Spleen (tissue), 11 donors: ENCODE data around the gene UFC1. TPM values are rescaled to one million over a fixed set of nuclear protein-coding genes. Genes with fewer than 3 reads are reported as not detected.
"Not testable (repeated sequence)": the region's sequence is repeated elsewhere in the genome, so short reads cannot be mapped to it uniquely, and the experiment has no call there.

Experiments
- DNase-seq: peaks from one replicate; pipeline ENCODE4 v3.0.0-alpha.2; 2020
- H3K27ac ChIP-seq, 8 donors: fragments of 200-600 bp; sonication (generic) in 7 of 8; 1 replicate in 4 of 8; 2 replicates in 4 of 8; pipeline versions ENCODE4 v1.5.0 to v1.8.0; 2016 to 2021; ENCODE audit warnings: inconsistent platforms in 4 of 8, mild to moderate bottlenecking in 4 of 8, moderate library complexity in 1 of 8
- H3K27me3 ChIP-seq, 7 donors: fragments of 200-600 bp; sonication (generic) in 6 of 7; replicated peaks in 1 of 7; 1 replicate in 4 of 7; 2 replicates in 3 of 7; pipeline versions ENCODE4 v1.5.0 to v1.8.0; 2016 to 2021; ENCODE audit warnings: inconsistent platforms in 3 of 7, mild to moderate bottlenecking in 1 of 7
- H3K36me3 ChIP-seq, 6 donors: fragments of 200-600 bp; sonication (generic) in 5 of 6; 1 replicate in 4 of 6; 2 replicates in 2 of 6; pipeline versions ENCODE4 v1.5.0 to v1.8.0; 2016 to 2021; ENCODE audit warnings: inconsistent platforms in 2 of 6
- H3K4me1 ChIP-seq, 6 donors: fragments of 200-600 bp; sonication (generic) in 5 of 6; 1 replicate in 3 of 6; 2 replicates in 3 of 6; pipeline versions ENCODE4 v1.5.0 to v1.8.0; 2016 to 2021; ENCODE audit warnings: inconsistent platforms in 3 of 6
- H3K4me3 ChIP-seq, 8 donors: fragments of 200-600 bp; sonication (generic) in 7 of 8; 1 replicate in 4 of 8; 2 replicates in 4 of 8; pipeline versions ENCODE4 v1.5.0 to v1.8.0; 2016 to 2021; ENCODE audit warnings: inconsistent platforms in 4 of 8, mild to moderate bottlenecking in 4 of 8, moderate library complexity in 2 of 8
- H3K9me3 ChIP-seq, 8 donors: fragments of 200-600 bp; sonication (generic) in 7 of 8; 1 replicate in 4 of 8; 2 replicates in 4 of 8; pipeline versions ENCODE4 v1.5.0 to v1.8.0; 2016 to 2021; ENCODE audit warnings: inconsistent platforms in 4 of 8
- POLR2A ChIP-seq, 3 donors: fragments of 450-650 bp; IDR thresholded peaks; one replicate each; pipeline ENCODE4 v1.5.1; 2017; ENCODE audit warnings: antibody characterized with exemption in 3 of 3, mild to moderate bottlenecking in 1 of 3
- POLR2AphosphoS5 ChIP-seq, 3 donors: sonication (generic); formaldehyde crosslinking; IDR thresholded peaks; one replicate each; pipeline ENCODE4 v1.5.1; 2017; ENCODE audit warnings: antibody characterized with exemption in 3 of 3
- WGBS, 5 donors: extraction: QIAGEN DNeasy Blood & Tissue Kit in 3 of 5; methylation state at CpG; one replicate each; pipeline versions ENCODE4 v1.1.5 to v1.1.7; 2013 to 2018; 5-methylcytosine and 5-hydroxymethylcytosine counted together
- intact Hi-C: fragments of 100-400 bp; cut with DNase I; formaldehyde crosslinking; loops from one replicate; pipeline ENCODE4 v1.15.0; 2023; ENCODE audit warnings: low total_unique reads
- polyA plus RNA-seq, 3 donors: library from polyadenylated mRNA; stranded (reverse); fragments of 200-250 nt; gene quantifications; one replicate each; pipeline ENCODE4 v1.2.1, GENCODE V29; 2013
- total RNA-seq, 7 donors: library from RNA; depleted of rRNA in 3 of 7; stranded (reverse); fragments of >200 nt in 3 of 7; fragmentation: NEBNext Ultra II Directional in 4 of 7; extraction: Animal tissue kit (Norgen Biotek cat#: 25700) in 4 of 7; gene quantifications; one replicate each; pipeline versions ENCODE4 v1.1.0 to v1.2.1, GENCODE V29; 2016 to 2021
- TF ChIP-seq, protein P1 (sequence below), 11 experiments: fragments of 200-600 bp in 7 of 11; fragments of 450-650 bp in 4 of 11; sonication (generic) in 4 of 11; IDR thresholded peaks in 8 of 11; conservative IDR thresholded peaks in 3 of 11; 1 replicate in 7 of 11; 2 replicates in 4 of 11; pipeline versions ENCODE4 v1.4.0 to v1.8.0; 2016 to 2021; ENCODE audit warnings: antibody characterized with exemption in 11 of 11, inconsistent platforms in 4 of 11, mild to moderate bottlenecking in 1 of 11
- donor health status: healthy with polysubstance abuse.
- donor health status: DM: no; HTN: no; CAD: no; lungs with moderate emphysema.
- donor health status: DM: no; HTN: no; CAD: no.
- donor health status: Bipolar disorder and iron deficiency.
- donor health status: healthy.
- donor health status: DM: no; HTN: no; CAD: no.
- donor health status: DM: yes; HTN: yes; CAD: no.

The UFC1 gene
- total and polyA plus RNA-seq, 10 donors, result 62.8 to 130 (median 74.7) TPM

DNA sequence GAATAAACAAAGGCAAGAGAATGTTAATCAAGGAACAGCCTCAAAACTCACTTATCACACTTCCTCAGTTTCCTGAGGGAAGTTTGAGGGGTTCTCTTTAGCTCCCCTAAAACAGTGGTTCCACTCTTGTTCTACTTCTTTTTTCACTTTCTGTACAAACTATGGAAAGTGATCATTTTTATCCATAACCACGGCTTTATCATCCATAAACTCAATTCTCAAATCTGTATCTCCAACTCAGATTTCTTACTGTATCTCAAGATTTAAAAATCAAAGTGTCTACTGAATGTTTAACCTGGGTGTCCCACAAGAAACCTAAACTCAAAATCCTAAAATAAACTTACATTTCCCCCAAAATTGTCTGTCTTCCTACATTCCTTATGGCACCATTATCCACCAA is 39.9 kb upstream of the UFC1 start:
- WGBS, 5 donors, result 34 to 56% (median 45%) methylated on average over 1 of the region's 1 CpG
- TF ChIP-seq, protein P1, sequence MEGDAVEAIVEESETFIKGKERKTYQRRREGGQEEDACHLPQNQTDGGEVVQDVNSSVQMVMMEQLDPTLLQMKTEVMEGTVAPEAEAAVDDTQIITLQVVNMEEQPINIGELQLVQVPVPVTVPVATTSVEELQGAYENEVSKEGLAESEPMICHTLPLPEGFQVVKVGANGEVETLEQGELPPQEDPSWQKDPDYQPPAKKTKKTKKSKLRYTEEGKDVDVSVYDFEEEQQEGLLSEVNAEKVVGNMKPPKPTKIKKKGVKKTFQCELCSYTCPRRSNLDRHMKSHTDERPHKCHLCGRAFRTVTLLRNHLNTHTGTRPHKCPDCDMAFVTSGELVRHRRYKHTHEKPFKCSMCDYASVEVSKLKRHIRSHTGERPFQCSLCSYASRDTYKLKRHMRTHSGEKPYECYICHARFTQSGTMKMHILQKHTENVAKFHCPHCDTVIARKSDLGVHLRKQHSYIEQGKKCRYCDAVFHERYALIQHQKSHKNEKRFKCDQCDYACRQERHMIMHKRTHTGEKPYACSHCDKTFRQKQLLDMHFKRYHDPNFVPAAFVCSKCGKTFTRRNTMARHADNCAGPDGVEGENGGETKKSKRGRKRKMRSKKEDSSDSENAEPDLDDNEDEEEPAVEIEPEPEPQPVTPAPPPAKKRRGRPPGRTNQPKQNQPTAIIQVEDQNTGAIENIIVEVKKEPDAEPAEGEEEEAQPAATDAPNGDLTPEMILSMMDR (IDR thresholded peaks at IDR 0.05 in 8 of 11, conservative IDR thresholded peaks at IDR 0.05 in 3 of 11), result no peak
- TF ChIP-seq POLR2A (IDR thresholded peaks at IDR 0.05), result no peak
- no peak for TF ChIP-seq POLR2AphosphoS5 (IDR thresholded peaks at IDR 0.05)
- peaks cover 0 to 28% (median 2%) of the 10 kb centered on the region in 6 donors for H3K36me3 ChIP-seq
- no peak for DNase-seq
- intact Hi-C loops, result no loop called here
- H3K9me3 ChIP-seq, result no peaks in the 10 kb centered on the region
- H3K27me3 ChIP-seq, result no peaks in the 10 kb centered on the region
- no peak overlapping the region for H3K27ac ChIP-seq
- peaks cover 44 to 77% (median 70%) of the 10 kb centered on the region in 6 donors for H3K4me1 ChIP-seq
- no peak overlapping the region for H3K4me3 ChIP-seq

DNA sequence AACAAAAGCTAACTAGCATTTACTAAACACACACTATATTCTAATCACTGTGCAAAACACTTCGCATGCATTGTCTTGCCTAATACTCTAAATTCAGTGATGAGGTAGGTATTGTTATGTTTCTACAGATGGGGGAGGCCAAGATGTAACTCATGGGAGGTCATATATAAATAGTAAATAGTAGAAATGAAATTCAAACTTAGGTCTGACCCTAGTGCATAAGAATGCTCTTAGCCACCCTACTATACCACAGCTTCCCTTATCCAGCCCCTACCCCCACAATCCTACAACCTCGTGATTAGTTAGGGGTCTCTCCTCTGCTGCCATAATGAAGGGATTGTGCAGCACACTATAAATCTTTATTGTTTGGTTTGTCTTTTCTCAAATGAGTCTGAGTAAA is 39.2 kb upstream of the UFC1 start:
- no peak overlapping the region for H3K4me3 ChIP-seq
- 61 to 81% (median 76%) methylated on average over 2 of the region's 2 CpGs for WGBS, 5 donors
- no peak overlapping the region for H3K27ac ChIP-seq
- intact Hi-C loops, result no loop called here
- peaks cover 50 to 84% (median 77%) of the 10 kb centered on the region in 6 donors for H3K4me1 ChIP-seq
- TF ChIP-seq, protein P1 (IDR thresholded peaks at IDR 0.05 in 8 of 11, conservative IDR thresholded peaks at IDR 0.05 in 3 of 11), result no peak
- no peak for TF ChIP-seq POLR2A (IDR thresholded peaks at IDR 0.05)
- no peak for TF ChIP-seq POLR2AphosphoS5 (IDR thresholded peaks at IDR 0.05)
- H3K27me3 ChIP-seq, result no peaks in the 10 kb centered on the region
- DNase-seq, result no peak
- no peaks in the 10 kb centered on the region for H3K9me3 ChIP-seq
- peaks cover 0 to 24% (median 2%) of the 10 kb centered on the region in 6 donors for H3K36me3 ChIP-seq

DNA sequence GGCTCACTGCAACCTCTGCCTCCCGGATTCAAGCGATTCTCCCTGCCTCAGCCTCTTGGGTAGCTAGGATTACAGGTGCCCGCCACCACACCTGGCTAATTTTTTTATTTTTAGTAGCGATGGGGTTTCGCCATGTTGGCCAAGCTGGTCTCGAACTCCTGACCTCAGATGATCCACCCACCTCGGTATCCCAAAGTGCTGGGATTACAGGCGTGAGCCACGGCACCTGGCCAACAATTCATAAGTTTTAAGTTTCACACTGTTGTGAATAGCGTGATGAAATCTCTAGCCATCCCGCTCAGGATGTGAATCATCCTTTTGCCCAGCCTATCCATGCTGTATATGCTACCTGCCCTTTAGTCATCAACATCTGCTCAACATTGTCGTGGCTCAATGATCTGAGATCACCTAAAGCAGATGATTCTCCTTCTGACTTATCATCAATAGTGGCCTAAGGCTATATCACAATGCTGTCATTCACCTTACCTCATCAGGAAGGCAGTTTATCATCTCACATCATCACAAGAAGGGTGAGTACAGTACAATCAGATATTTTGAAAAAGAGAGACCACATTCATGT is 38.6 kb upstream of the UFC1 start:
- TF ChIP-seq POLR2A (IDR thresholded peaks at IDR 0.05) (no peak), POLR2AphosphoS5 (IDR thresholded peaks at IDR 0.05) (no peak)
- TF ChIP-seq, protein P1 (IDR thresholded peaks at IDR 0.05 in 8 of 11, conservative IDR thresholded peaks at IDR 0.05 in 3 of 11), result no peak
- DNase-seq, result no peak
- 83 to 94% (median 89%) methylated on average over 12 of the region's 12 CpGs for WGBS, 5 donors
- Histone ChIP-seq H3K27ac (no peak overlapping the region), H3K27me3 (no peaks in the 10 kb centered on the region), H3K36me3 (peaks cover 0 to 24% (median 1%) of the 10 kb centered on the region in 6 donors), H3K4me3 (no peak overlapping the region), H3K4me1 (peaks cover 53 to 90% (median 83%) of the 10 kb centered on the region in 6 donors), H3K9me3 (no peaks in the 10 kb centered on the region)
- intact Hi-C loops, result no loop called here

GRCh38 chr1:161115961-161116360 is 37.8 kb upstream of the UFC1 start:
- peaks cover 53 to 94% (median 90%) of the 10 kb centered on the region in 6 donors for H3K4me1 ChIP-seq
- H3K9me3 ChIP-seq, intact Hi-C loops, H3K27me3 ChIP-seq, H3K27ac ChIP-seq, DNase-seq: not testable (repeated sequence)
- peaks cover 0 to 31% (median 9%) of the 10 kb centered on the region in 6 donors for H3K36me3 ChIP-seq
- WGBS, 5 donors, result 83 to 93% (median 89%) methylated on average over 5 to 6 of the region's 6 CpGs
- H3K4me3 ChIP-seq, result peak overlapping the region in 1 of 8 donors; percentile 86
